ENCODE measurements around the gene FBN1.

Gene FBN1

GRCh38 chr15:48396020-48396419, 249.5 kb downstream of the FBN1 start:
- no peak for DNase-seq (ENCODE audit: low spot score)

- DNase-seq (ENCODE audit: low spot score) = no peak
Measured at GRCh38 chr15:48395521-48396011, 249.9 kb downstream of the FBN1 start.

- DNase-seq (ENCODE audit: low spot score) = no peak
Measured at GRCh38 chr15:48394970-48395369, 250.5 kb downstream of the FBN1 start.

DNA sequence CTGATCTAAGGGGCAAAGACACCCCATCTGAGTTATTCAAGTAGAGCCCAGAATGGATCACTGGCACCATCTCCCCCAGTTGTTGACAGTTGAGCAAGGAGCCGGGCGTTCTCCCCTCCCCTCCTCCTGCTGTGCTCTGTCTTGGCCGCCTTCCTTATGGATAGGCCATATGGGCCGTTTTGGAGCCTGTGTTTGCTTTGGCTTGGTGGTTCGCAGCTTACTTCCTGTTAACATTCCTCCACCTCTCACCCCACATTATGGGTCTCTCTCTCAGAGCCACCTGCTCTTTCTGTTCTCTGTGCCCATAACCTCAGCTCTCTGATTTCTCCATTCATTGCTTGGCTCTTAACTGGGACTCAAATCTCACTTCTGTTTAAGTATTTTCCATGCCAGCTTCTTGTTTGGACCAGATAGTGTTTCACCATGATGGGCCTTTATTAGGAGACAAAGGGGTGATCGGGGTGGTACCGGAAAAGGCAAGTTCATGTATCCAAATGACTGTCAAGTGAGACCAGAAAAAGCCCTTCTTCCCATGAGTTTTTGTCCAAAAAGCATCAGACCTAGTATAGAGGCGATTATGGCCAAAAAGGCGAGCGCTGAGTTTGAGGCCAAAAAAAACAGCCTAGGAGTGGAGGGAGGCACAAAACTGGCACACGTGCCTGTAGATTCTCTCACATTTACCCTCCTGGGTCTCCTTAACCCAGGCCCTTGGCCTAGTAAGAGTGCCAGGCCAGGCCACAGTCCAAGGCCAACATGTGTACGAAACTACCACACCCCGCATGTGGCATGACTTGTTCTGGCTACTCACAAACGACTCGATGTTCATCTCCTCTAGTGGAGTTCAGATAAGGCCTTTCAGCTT, 251.6 kb downstream of the FBN1 start:
- DNase-seq (ENCODE audit: low spot score) = no peak

- DNase-seq (ENCODE audit: low spot score) = no peak
Measured at GRCh38 chr15:48392356-48392755, 253.2 kb downstream of the FBN1 start.

DNA sequence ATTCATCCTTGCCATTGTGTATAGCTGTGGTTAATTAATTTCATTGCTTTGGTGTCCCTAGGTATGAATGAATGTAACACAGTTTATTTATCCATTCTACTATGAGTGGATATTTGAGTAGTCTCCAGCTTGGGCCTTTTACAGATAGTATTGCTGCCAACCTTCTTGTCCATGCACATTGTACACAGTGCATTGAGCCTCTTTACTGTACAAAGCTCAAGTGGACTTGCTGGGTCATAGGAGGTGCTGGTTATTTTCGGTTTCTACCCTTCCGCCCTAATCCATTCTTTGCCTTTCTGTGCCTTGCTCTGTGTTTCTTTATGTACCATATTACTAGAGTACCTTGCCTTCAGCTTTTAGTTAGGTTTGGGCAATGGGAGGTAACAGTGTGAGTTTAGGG, 253.6 kb downstream of the FBN1 start:
- DNase-seq (ENCODE audit: low spot score) = no peak

GRCh38 chr15:48389691-48390143, 255.8 kb downstream of the FBN1 start:
- no peak for DNase-seq (ENCODE audit: low spot score)

- no peak for DNase-seq (ENCODE audit: low spot score)
Measured at GRCh38 chr15:48388910-48389309, 256.6 kb downstream of the FBN1 start.

DNA sequence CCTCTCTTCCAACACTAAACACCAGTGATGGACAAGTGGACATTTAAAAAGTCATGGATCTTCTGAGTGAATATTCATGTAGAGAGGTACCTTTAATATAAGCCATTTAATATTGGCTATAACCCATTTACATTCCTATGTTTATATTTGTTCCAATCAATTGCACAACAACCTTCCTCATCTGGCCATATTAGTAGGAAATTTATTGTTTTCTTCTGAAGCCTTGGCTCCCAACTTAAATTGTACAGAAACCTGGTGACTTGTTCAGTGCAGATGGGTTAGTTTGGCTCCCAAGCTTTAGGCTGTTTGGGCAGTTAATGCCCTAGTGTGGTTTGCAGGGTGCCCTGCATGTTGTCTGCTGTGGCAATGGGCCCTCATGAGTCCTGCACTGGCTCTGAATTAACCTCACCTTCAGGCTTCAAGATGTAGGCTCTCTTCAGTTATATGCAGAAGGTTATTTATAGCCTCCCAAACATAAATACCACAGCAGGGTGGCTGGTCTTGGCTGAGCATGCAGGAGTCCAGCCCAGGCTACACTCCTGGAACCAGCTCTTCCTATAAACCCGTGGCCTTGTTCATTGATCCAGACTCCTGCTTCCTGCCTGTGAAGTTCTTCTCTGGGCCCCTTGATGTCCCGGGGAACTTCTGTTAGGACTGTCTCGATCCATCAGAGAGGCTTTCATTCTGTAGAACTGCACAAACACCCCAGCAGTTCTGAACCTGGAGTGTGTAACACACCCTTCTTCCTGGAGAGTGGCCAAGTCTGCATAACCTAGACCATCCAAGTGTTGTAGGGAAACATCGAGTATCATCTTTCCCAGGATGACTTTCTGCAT, 257.3 kb downstream of the FBN1 start:
- DNase-seq (ENCODE audit: low spot score) = no peak

- DNase-seq (ENCODE audit: low spot score) = no peak
Measured at GRCh38 chr15:48385031-48385830, 260.3 kb downstream of the FBN1 start.

GRCh38 chr15:48384616-48385015, 260.9 kb downstream of the FBN1 start:
- DNase-seq (ENCODE audit: low spot score) = peak; percentile 14

DNA sequence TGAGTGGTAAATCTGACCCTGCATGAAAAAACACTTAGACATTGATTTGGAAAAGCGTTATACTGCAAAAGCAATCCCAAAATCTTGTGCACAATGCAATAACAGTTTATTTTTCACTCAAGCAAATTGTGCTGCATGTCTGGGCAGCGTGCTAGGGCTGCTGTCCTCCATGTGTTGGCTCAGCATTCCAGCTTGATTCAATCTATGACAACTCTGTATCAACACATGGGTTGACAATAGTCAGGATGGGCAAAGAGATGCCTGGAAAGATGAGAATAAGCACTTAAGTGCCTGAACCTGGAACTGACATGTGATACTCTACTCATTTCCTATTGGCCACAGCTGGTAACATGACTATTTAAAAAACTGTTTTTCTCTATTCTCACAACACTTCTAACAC, 262.5 kb downstream of the FBN1 start:
- DNase-seq (ENCODE audit: low spot score) = no peak

GRCh38 chr15:48381861-48382260, 263.6 kb downstream of the FBN1 start:
- DNase-seq (ENCODE audit: low spot score) = no peak

DNA sequence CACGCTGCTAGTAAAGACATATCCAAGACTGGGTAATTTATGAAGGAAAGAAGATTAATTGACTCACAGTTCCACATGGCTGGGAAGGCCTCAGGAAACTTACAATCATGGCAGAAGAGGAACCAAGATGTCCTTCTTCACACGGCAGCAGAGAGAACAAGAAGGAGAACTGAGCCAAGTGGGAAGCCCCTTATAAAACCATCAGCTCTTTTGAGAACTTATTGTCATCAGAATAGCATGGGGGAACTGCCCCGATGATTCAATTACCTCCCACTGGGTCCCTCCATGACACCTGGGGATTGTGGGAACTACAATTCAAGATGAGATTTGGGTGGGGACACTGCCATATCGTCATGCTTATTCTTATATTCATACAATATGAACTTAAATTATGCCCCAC, 265.3 kb downstream of the FBN1 start:
- no peak for DNase-seq (ENCODE audit: low spot score)

GRCh38 chr15:48375767-48376166, 269.7 kb downstream of the FBN1 start:
- DNase-seq (ENCODE audit: low spot score) = no peak

DNA sequence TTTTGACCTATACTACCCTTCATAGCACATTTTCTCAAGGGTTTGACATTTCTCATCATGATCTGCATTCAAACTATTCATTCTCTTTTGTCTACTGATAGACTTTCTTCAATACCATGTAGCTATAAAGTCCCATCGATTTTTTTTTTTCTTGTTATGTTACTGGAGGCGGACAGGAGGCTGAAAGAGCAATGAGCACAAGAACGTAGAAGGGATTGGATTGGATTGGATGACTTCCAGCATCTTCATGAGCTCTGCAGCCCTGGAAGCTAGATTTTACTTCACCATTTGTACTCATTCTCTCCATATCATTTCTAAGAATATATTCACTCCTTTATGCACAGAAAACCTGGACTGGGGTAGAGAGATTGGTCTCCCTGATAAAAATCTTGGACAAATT, 271.0 kb downstream of the FBN1 start:
- DNase-seq (ENCODE audit: low spot score) = no peak

DNA sequence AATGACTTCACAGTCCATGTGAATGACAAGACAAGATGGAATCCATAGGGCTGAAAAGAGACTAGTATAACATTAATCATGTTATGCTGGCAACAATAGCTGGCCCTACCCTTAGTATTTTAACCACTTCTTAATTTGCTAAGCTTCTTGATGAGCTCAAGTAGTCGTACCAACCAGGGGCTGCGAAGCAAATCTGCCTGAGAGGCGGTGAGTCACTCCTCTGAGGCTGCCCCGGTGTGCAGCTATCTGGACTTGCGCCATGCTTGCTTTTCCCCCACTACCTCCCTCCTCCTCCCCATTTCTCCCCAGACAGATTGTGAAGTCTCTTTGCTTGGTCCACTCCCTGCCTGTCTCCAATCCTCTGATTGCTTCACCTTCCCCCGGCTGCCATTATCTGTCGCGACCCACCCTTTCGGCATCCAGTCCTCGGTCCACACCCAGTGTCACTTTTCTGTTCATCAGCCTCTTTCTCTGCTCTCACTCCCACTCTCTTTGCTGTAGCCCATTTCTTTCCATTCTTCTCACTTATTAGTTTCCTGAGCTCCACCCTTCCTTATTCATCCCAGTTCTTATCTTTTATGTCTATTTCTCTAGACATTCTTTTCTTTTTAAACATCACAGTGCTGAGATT, 271.6 kb downstream of the FBN1 start:
- no peak for DNase-seq (ENCODE audit: low spot score)

DNA sequence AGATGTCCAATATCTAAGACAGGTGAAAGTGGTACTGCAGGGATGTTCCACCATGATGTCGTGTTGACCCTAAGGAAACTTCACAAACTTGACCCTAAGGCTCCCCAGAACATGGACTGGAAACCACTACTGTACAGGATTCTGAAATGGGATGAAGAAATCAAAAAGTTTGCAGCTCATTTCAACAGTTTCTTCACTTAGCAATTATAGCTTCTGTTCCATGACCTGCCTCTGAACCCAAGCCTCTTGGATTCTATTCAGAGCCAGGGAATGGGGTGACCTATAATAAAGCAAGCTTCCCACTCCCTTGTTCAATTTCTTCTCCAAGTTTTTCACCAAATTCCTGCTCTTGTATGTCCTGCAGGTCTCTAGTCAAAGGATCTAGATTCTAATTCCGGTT, 273.5 kb downstream of the FBN1 start:
- no peak for DNase-seq (ENCODE audit: low spot score)

DNA sequence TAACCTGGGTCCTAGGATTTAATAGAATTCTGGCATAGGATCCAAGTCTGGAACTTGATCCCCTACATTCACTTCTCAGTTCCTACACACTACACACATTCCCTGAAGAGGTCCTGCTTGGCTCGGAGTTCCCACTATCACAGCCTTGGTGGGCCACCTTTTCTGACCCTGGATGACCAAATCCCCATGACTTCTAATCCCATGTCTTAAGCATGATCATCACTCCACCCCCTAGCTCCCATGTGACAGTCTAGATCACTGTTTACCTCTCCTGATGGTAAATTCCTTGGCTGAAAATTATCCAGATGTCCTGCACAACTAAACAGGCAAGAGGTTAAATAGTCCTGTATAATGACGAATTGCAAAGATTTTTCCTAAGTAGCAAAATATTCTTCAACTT, 274.0 kb downstream of the FBN1 start:
- no peak for DNase-seq (ENCODE audit: low spot score)

GRCh38 chr15:48370460-48370859, 275.0 kb downstream of the FBN1 start:
- DNase-seq (ENCODE audit: low spot score) = no peak

GRCh38 chr15:48367483-48367882, 278.0 kb downstream of the FBN1 start:
- no peak for DNase-seq (ENCODE audit: low spot score)
